Stimulated activated CD8-positive, alpha-beta memory T cell treated with anti-CD3 and anti-CD28 coated beads, Interleukin-4, amount 100 ng/mL, for 4 hours (primary cell): Measurements from ENCODE around the gene NECTIN4.
"Not testable (repeated sequence)": the region's sequence is repeated elsewhere in the genome, so short reads cannot be mapped to it uniquely, and the experiment has no call there.

ENCODE experiments used
- DNase-seq, 2 donors: peaks; one replicate each; pipeline ENCODE4 v3.0.0-alpha.2; 2020; ENCODE audit warnings: low read depth in 2 of 2, low spot score in 1 of 2

NECTIN4 gene

GRCh38 chr1:161031874-161032273 is 57.5 kb downstream of the NECTIN4 start:
- no peak for DNase-seq

- DNase-seq: not testable (repeated sequence)
Measured at GRCh38 chr1:161029466-161029865, 59.9 kb downstream of the NECTIN4 start.

GRCh38 chr1:161026954-161027353 is 62.4 kb downstream of the NECTIN4 start:
- not testable (repeated sequence) for DNase-seq

- not testable (repeated sequence) for DNase-seq
Measured at GRCh38 chr1:161022432-161022831, 66.9 kb downstream of the NECTIN4 start.

- DNase-seq: no peak
Measured at GRCh38 chr1:161021970-161022353, 67.4 kb downstream of the NECTIN4 start.

- peak; percentile 63 to 78 for DNase-seq
Measured at GRCh38 chr1:161021165-161021969, 68.0 kb downstream of the NECTIN4 start.
